ENCODE data around the gene IRX6.

IRX6 gene

GRCh38 chr16:55379876-55380390, 55.9 kb downstream of the IRX6 start:
- no peak for DNase-seq (ENCODE audit: low spot score)
- TF ChIP-seq CTCF (IDR thresholded peaks at IDR 0.05), result no peak
- H3K4me3 ChIP-seq, result no peak overlapping the region
- no peak overlapping the region for H3K27ac ChIP-seq

Measured in coronary artery (tissue), 2 donors.